HG02885 (cell line): Measurements from ENCODE around the gene POC1A.
"Not testable (repeated sequence)": the region's sequence is repeated elsewhere in the genome, so short reads cannot be mapped to it uniquely, and the experiment has no call there.

ENCODE experiments used
- ATAC-seq: cut with Tn5 transposase; IDR thresholded peaks from one replicate; pipeline ENCODE4 v1.9.1; 2021; ENCODE audit warnings: mild to moderate bottlenecking; ENCODE audit not compliant: unreplicated experiment, poor library complexity

Gene POC1A

DNA sequence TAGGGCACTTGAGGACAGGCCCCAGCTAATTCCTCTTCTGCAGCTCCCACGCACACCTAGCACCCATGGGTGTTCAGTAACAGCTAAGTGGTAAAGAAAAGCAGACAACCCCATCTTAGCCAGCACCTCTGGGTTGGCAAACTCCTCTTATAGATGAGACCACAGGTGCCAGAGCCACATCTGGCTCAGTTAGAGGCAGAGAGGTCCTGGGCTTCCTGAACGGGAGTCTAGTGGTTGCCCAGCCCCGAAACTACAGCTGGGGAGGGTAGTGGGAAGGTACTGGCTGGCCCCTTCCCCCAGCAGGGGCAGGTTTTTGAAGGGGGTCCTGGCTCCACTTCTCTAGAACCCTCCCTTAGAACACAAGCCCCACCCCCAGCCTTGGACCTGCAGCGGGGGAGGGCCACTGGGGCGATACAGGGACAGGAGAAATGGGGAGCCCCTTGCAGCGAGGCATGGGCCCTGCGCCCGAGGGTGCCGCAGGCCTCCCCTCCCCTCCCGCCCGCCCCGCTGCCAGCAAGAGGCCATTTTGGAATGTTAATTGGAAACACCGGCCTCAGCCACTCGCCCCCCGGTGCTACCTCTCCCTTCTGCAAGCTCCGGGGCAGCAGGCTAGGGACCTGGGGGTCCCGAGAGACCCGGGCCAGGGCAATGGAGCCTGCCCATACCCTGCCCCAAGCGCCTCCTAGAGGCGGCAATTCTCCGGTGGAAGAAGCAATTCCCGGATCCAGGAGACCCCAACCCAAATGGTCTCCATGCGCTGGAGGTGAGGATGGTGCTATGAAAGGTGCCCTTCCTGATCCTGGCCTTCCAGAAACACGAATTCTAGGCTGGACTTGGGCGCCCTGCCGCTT lies 99.3 kb downstream of the POC1A start:
- ATAC-seq, result no peak

DNA sequence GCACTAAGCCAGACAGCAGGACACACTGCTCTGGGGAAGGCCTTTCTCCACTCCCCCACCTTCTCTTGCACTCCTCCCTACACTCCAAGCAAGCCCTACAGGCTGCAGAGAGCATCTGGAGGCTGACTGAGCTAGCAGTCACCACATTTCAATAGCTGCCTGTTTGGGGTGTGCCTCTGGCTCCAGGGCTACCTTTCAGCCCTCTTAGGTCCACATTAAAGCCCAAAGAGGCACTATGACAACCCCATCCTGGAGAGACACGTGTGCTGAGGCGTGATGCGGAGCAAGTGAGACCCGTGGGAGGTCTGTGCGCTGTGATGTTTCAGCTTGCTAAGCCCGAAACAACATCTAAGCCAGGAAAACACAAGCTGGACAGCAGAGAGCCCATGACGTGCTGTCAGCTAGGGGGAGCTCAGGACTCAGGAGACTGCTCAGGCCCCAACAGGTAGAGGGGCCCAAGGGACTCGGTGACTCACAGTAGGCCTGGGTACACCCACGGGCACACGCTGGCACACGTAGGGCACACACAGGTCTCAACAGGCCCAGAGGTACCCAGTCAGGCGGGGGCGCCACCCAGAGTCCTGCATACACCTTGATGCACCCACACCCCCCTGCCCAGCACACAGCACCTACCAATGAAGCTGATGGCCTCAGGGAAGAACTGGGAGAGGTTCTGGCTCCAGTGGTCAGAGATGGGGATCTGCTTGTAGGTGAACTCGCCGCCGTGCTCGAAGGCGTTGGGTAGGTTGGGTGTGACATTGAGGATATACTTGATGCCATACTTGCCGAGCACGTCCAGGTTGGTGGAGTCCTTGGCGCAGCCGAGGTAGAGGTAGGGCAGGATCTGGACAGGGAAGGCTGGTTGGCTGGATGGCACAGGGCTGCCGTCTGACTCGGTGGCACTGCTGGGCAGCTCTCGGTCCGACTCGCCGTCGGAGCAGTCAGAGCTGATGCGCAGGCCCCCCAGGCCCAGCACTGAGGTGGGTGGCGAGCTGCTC lies 100.6 kb downstream of the POC1A start:
- no peak for ATAC-seq

DNA sequence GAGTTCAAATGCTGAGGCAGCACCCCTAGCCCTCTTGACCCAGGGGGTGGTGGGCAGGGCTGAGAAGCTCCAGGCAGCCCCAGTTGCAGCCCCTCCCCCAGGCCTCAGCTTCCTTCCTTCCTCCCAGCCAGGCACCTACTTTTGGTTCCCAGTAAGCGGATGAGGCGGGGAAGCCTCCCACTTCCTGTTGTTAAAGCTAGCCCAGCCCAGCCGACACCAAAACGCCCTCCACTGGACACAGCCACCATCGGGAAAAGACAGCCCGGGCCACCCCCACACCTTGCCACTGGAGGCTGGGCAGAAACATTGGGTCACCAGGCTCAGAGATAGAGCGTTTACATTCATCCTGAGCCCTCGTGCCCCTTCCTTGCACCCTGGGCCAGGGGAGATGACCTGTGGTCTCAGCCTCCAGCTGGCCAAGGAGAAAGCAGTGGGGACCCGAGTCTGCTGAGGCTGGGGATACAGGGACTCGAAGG lies 101.4 kb downstream of the POC1A start:
- ATAC-seq, result no peak

DNA sequence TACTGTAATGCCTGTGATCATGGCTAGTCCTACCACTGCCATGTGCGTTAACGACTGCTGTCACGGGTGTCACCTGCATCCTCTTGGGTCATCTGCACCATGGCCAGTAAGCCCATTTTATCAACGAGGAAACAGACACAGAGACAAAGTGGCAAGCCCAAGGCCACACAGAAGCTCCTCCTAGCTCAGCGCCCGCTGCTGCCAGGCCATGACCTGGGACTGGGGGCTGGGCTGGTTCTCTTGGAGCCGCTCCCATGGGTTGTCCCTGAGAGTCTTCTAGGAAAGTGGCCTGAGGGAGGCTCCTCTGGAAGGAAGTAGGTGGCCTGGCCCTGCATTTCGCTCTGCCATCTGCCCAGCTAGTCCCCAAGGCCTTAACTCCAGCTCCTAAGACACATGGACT lies 102.8 kb downstream of the POC1A start:
- no peak for ATAC-seq

DNA sequence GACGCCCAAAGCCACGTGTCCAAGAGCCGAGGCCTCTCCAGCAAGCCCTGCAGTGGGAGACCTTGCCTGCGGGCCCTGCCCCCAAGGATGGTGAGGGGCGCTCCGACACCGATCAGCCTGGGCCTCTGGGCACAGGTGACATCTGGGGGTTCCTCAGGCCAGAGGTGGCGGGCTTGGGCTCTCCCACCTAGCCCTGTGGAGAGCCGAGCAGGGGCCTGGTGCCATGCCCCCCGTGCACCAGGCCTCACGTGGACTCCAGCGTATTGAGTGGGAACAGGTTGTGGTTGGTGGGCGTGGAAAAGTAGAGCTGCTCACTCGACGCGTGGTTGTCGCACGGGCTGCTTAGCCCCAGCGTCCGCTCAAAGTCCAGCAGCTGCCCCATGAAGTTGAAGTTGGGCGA lies 103.7 kb downstream of the POC1A start:
- ATAC-seq, result no peak

DNA sequence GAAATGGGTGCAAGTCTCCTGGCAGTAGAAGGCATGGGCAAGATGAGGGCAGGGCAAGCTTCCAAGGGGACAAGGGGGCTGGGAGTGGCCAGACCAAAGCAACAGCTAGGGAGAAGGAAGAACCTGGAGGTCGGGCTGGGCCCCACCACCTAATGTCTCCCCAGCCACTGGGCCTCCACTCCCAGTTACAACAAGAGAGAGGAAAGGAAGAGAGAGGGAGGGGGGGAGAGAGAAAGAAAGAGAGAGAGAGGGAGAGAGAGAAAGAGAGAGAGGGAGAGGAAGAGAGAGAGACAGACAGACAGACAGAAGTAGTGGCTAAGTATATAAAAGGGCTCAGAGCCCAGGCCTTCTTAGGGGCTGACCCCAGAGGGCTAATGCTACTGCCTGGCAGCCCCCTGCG lies 104.7 kb downstream of the POC1A start:
- ATAC-seq, result no peak

DNA sequence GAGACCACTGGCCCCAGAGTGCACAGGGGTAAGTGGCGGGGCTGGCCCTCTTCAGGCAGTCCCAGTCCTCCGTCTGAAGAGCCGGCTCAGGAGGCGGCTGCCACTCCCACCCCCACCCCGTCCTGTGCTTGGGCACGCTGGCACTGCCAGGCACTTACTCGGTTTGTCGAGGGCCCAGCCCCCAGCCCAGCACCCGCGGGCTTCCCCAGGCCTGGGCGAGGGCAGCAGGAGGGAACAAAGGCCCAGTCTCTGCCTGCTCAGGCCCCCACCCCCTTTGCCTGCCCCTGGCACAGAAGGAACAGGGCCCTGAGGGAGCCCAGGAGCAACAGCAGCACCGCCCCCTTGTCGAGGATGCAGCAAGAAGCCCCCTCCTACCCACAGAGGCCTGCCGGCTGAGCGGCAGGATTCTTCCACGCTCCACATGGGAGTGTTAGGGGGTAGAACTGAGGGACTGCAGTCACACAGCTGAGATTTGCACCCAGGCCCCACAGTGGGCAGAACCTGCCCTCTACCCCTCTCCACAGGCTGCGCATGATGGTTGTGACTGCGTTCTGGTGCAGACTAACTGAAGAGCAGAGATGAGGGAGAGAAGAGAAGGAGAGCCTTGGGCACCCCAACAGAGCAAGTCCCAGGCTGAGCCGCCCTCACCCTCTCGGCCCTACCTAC lies 106.8 kb downstream of the POC1A start:
- ATAC-seq, result no peak

DNA sequence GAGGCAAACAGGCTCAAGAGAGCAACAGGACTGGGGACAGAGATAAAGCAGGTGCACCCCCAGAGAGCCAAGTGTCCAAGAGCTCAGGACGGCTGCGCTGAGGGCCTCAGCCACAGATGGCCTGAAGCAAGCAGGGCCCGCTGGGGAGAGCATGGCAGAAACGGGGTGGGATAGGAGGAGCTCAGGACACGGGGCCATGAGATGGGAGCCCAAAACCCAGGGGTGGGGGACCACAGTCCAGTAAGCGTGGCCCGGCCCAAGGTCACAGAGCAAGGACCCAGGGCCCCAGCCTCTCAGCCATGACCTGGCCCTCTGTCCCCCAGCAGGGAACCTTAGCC lies 107.4 kb downstream of the POC1A start:
- ATAC-seq, result no peak

DNA sequence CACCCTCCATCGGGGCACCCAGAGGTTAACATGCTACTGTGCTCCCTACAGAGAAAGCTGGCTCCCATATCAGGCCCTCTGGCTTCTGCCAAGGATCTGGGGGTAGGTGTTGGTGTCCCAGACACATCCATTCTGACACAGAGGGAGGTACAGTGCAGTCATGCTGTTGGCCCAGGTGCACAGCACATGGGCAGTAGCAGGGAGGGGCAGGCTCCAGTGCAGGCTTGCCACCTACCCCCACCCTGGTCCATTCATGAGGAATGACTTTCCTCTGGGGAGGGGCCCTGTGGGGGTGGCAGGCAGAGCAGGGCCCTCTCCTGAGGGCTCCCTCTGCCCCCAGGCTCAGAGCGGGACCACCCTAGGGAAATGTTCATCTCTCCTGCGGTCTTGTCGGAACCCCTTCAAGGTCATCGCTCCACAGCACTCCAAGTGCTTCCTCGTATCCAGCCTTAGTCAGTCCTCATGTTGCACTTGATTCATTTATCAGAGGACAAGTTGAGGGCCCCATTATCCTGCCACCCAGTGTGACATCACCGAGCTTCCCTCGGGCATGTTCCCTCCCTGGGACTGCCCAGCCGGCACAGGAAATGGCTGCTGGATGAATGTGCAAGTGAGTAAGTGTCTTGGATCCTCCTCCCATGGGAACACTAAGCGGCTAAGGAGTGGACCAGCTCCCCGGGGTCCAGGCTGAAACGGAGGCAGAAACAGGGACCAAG lies 107.9 kb downstream of the POC1A start:
- no peak for ATAC-seq

DNA sequence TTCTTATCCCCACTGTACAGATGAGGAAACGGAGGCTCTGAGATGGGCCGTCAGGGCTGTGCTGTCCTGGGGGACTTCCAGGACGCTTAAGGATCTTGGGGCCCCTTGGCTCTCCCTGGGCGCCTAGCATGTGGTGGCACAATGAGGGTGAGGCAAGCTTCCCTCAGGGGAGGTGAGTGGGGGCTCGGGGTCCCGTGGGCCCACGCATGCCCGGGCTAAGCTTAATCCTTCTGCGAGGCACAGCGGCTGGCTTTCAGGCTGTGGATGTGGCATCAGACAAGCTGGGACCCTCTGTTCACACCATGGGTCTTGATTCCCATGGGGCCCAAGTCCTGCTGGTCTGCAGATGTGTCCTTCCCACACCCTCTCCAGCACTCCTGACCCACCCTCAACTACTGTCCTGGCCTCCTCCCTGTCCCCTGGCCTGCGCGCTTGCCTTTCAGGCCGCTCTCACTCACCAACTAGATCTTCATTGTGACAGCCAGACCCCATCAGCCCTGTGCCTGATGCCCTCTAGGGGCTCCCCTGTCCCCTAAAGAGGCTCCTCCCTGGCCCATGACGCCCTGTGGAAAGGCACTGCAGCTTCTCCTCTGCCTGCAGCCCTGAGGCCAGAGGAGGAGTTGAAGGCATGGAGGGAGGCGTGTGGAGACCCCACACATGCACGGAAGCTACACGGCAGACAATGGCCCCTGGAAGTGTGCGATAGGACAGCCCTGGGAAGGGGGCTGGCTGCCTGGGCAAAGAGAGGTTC lies 109.2 kb downstream of the POC1A start:
- no peak for ATAC-seq

DNA sequence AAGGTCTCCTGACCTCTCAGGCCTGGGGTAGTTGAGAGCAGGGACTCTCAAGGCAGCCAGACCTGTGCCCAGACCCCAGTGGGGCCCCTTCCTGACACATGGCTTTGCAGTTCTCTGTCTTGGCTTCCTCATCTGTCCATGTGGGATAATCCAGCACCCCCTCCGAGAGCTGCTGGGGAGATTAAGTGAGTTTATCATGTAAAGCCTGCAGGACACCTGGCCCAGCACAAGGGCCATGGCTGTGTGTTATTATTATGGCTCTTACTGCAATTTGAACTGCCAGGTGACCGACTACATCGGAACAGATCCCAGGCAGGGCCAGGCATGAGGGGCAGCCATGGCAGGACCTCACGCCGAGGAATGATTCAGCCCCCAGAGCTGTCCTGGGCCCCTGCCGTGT lies 110.5 kb downstream of the POC1A start:
- no peak for ATAC-seq

DNA sequence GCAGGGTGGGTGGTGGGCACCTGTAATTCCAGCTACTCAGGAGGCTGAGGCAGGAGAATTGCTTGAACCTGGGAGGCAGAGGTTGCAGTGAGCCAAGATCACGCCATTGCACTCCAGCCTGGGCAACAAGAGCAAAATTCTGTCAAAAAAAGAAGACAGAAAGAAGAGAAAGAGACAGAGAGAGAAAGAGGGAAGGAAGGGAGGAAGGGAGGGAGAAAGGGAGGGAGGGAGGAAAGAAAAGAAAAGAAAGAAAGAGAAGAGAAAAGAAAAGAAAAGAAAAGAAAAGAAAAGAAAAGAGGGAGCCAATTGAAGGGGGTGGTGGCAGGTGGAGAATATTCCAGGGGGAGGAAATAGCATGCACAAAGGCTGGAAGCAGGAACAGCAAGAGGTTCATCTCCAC lies 111.2 kb downstream of the POC1A start:
- ATAC-seq, result not testable (repeated sequence)

DNA sequence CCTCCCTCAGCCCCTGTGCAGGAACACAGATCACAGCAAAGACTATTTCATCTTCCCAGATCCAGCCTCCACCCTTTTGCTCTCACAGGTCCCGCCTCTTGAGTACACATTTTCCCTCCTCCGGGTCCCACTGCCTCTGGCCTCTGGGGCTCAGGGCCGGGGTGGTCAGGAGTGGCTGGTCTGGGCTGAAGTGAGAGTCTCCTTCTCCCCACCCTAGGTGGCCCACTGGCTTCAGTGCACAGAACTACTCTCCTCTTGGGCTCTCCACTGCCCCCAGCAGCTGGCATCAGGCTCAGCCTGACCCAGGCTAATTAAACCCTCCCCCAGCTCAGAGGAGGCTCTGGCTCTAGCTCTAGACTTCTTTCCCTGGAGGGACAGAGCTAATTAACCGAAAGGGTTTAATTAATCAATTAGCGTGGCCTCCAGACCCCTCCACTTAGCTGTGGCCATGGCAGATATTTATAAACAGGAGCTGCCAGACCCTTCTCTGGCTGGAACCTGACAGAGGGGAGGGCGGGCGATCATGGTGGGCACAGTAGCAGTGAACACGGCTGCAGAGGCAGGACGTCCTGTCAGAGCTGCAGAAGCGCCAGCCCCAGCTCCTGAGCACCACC lies 113.0 kb downstream of the POC1A start:
- no peak for ATAC-seq

DNA sequence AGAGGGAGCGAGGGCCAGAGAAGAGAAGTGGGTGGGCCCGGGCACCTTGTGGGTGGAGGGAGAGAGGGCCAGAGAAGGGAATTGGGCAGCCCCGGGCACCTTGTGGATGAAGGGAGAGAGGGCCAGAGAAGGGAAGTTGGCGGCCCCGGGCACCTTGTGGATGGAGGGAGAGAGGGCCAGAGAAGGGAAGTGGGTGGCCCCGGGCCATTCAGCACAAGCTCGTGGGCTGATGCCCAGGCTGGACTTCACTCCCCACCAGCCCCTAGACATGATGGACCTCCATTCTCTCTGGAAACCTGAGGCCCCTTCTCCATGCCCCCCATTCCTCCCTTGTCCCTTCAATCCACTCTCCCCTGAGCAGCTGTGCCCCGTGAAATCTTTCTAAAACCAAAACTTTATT lies 113.6 kb downstream of the POC1A start:
- no peak for ATAC-seq

DNA sequence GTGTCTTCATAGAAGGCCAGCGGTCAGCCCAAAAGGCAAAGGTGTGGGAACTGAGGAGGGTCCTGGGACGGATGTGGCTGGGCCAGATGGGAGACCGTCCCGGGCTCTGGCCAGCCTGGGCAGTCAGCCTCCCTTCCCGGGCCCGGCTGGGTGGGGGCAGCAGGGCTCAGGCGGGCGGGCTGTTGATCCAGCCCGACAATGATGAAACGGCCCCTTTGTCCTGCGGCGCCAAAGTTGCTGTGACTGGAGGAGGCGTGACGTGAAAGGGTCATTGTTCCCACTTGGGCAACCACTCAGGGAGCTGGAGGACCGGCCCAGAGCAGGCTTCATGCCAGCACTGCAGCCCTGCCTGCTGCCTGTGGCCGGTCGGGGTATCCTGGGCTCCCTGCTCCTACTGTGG lies 114.4 kb downstream of the POC1A start:
- ATAC-seq, result no peak

DNA sequence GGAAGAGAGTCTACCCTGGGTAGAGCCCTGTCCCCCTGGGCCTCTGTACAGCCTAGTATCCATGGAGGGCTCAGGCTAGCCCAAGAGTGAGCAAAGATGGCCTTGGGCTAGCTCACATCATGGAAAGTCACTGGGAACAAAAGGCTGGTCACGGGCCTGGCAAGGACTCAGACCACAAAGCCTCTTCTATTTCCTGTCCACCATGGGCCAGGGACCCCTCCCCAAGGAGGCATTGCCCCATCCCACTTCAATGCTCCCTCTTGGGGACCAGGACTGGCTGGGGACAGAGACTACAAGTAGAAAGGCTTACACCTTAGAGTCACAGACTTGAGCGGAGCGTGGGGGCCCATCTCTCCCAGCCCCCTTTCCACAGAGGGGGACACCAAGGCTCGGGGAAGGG lies 114.8 kb downstream of the POC1A start:
- ATAC-seq, result no peak

DNA sequence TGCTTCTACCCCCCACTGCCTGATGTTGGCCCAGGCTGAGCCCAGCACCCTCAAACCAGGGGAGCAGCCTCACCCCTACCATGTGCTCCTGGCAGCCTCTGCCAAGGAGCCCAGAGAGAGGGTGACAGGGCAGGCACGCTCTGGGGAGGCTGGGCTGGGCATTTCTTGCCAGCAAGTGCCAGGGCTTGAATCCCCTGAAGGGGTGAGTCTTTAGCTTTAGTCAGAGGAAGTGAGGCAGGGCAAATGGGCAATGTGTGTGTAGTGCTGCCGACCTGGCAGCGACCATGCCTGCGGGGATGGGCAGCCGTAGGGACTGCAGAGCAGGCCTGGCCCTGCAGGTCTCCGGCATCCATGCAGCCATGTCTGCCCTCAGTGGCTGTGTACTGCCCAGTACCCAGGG lies 116.0 kb downstream of the POC1A start:
- no peak for ATAC-seq

DNA sequence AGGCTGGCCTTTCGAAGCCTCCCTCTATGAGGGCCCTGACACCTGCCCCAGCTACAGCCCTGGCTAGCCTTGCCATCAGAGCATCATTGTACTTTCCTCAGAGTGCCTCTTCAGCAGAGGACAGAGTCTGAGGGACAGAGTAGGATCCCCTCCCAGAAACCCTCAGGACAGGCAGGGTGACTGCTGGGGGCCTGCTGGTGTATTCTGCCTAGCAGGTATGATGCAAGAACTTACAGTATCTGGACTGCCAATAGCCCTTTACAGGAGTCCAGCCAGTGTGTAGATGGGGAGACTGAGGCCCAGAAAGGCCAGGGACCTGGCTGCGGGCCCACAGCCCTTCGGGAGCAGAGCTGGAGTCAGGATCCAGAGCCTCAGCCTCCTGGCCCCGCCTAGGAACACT lies 116.9 kb downstream of the POC1A start:
- no peak for ATAC-seq

DNA sequence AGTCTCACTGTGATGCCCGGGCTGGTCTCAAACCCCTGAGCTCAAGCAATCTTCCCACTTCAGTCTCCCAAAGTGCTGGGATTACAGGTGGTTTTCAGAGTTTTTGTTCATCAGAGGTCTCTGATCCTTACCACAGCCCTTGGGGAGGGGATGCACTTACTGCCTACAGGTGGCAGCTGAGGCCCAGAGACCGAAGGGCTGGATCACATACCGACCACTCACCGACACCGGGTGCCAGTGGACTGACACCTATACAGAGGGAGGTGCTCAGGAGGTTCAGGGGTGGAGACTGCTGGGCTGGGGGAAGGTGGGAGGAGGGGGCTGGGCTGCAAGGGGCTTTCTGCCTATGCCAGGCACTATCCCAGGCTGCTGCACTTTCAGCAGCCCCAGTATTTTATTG lies 117.4 kb downstream of the POC1A start:
- ATAC-seq, result no peak
